ENCODE data around the gene ZNF687. TPM values are rescaled to one million over a fixed set of nuclear protein-coding genes. Genes with fewer than 3 reads are reported as not detected.

Gene ZNF687
- total and polyA plus RNA-seq, 9 donors, result 8.5 to 14.8 (median 13.6) TPM

- WGBS (ENCODE audit: insufficient coverage), result 84% methylated on average over 6 of the region's 8 CpGs
- Histone ChIP-seq H3K9me3 (replicated peaks; ENCODE audit: control insufficient read depth, low read depth, low read length) (no peaks in the 10 kb centered on the region), H3K4me1 (ENCODE audit: control insufficient read depth, insufficient read depth, low read length) (peaks cover 44% of the 10 kb centered on the region), H3K27ac (ENCODE audit: low read length) (no peak overlapping the region), H3K36me3 (ENCODE audit: control insufficient read depth, insufficient read depth, low read length) (peaks cover 78% of the 10 kb centered on the region), H3K4me3 (ENCODE audit: low read length) (no peak overlapping the region), H3K27me3 (ENCODE audit: control insufficient read depth, insufficient read depth, low read length) (no peaks in the 10 kb centered on the region)
- no peak for DNase-seq
Observed at GRCh38 chr1:151312826-151313225, 30.7 kb downstream of the ZNF687 start.

GRCh38 chr1:151313501-151313900 lies 31.4 kb downstream of the ZNF687 start:
- 83% methylated on average over 1 of the region's 2 CpGs for WGBS (ENCODE audit: insufficient coverage)
- Histone ChIP-seq H3K4me3 (ENCODE audit: low read length) (no peak overlapping the region), H3K27me3 (ENCODE audit: control insufficient read depth, insufficient read depth, low read length) (no peaks in the 10 kb centered on the region), H3K4me1 (ENCODE audit: control insufficient read depth, insufficient read depth, low read length) (peaks cover 44% of the 10 kb centered on the region), H3K9me3 (replicated peaks; ENCODE audit: control insufficient read depth, low read depth, low read length) (no peaks in the 10 kb centered on the region), H3K27ac (ENCODE audit: low read length) (no peak overlapping the region), H3K36me3 (ENCODE audit: control insufficient read depth, insufficient read depth, low read length) (peaks cover 72% of the 10 kb centered on the region)
- DNase-seq, result no peak

GRCh38 chr1:151314137-151314875 lies 32.2 kb downstream of the ZNF687 start:
- WGBS (ENCODE audit: insufficient coverage), result no CpG with 5 or more reads among the region's 3 CpGs
- H3K27me3 ChIP-seq (ENCODE audit: control insufficient read depth, insufficient read depth, low read length), result no peaks in the 10 kb centered on the region
- H3K4me3 ChIP-seq (ENCODE audit: low read length), result no peak overlapping the region
- DNase-seq, result peak; percentile 81
- H3K27ac ChIP-seq (ENCODE audit: low read length), result peak overlapping the region; percentile 59
- H3K4me1 ChIP-seq (ENCODE audit: control insufficient read depth, insufficient read depth, low read length), result peaks cover 41% of the 10 kb centered on the region
- H3K9me3 ChIP-seq (replicated peaks; ENCODE audit: control insufficient read depth, low read depth, low read length), result no peaks in the 10 kb centered on the region
- peaks cover 74% of the 10 kb centered on the region for H3K36me3 ChIP-seq (ENCODE audit: control insufficient read depth, insufficient read depth, low read length)

DNA sequence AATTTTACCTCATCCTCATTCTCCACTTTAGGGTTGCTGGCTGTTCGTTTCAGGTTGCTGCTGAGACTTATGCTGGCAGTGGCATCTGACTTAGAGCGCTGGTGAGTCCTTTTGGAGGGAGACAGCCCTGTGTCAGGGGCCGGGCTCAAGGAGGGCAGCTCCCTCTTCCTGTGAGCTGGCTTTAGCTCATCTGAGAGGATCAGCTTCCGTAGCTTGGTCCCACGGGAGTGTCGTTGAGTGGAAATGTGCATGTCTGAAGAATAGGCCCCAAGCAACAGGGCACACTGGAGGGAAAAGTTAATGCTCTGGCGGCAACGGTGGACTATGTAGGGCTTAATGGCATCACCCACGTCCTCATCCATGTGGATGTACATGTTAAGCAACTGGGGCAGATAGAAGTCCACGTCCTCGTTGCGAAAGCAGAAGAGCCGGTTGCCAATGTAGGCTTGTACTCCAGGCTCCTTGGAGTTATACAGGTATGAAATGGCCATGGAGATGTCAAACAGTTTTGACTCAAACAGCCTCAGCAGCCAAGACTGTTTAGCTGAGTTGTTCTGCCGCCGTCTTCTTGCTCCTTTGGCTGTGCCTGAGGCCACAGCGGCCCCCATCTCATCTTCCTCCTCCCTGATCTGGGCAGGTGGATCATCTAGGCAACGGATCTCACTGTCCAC lies 33.6 kb downstream of the ZNF687 start:
- Histone ChIP-seq H3K27ac (ENCODE audit: low read length) (no peak overlapping the region), H3K27me3 (ENCODE audit: control insufficient read depth, insufficient read depth, low read length) (no peaks in the 10 kb centered on the region), H3K4me3 (ENCODE audit: low read length) (no peak overlapping the region), H3K9me3 (replicated peaks; ENCODE audit: control insufficient read depth, low read depth, low read length) (no peaks in the 10 kb centered on the region), H3K36me3 (ENCODE audit: control insufficient read depth, insufficient read depth, low read length) (peaks cover 75% of the 10 kb centered on the region), H3K4me1 (ENCODE audit: control insufficient read depth, insufficient read depth, low read length) (peaks cover 27% of the 10 kb centered on the region)
- no peak for DNase-seq
- 87% methylated on average over 16 of the region's 17 CpGs for WGBS (ENCODE audit: insufficient coverage)

GRCh38 chr1:151318975-151319374 lies 36.9 kb downstream of the ZNF687 start:
- no peak for DNase-seq
- H3K27ac ChIP-seq (ENCODE audit: low read length), result no peak overlapping the region
- no peaks in the 10 kb centered on the region for H3K9me3 ChIP-seq (replicated peaks; ENCODE audit: control insufficient read depth, low read depth, low read length)
- peaks cover 8% of the 10 kb centered on the region for H3K4me1 ChIP-seq (ENCODE audit: control insufficient read depth, insufficient read depth, low read length)
- peaks cover 68% of the 10 kb centered on the region for H3K36me3 ChIP-seq (ENCODE audit: control insufficient read depth, insufficient read depth, low read length)
- no CpG with 5 or more reads among the region's 3 CpGs for WGBS (ENCODE audit: insufficient coverage)
- H3K27me3 ChIP-seq (ENCODE audit: control insufficient read depth, insufficient read depth, low read length), result no peaks in the 10 kb centered on the region
- no peak overlapping the region for H3K4me3 ChIP-seq (ENCODE audit: low read length)

GRCh38 chr1:151324390-151324930 lies 42.4 kb downstream of the ZNF687 start:
- H3K4me1 ChIP-seq (ENCODE audit: control insufficient read depth, insufficient read depth, low read length), result peaks cover 23% of the 10 kb centered on the region
- H3K27ac ChIP-seq (ENCODE audit: low read length), result no peak overlapping the region
- no peaks in the 10 kb centered on the region for H3K9me3 ChIP-seq (replicated peaks; ENCODE audit: control insufficient read depth, low read depth, low read length)
- no peak for DNase-seq
- H3K36me3 ChIP-seq (ENCODE audit: control insufficient read depth, insufficient read depth, low read length), result peaks cover 46% of the 10 kb centered on the region
- H3K4me3 ChIP-seq (ENCODE audit: low read length), result no peak overlapping the region
- WGBS (ENCODE audit: insufficient coverage), result 100% methylated on average over 2 of the region's 4 CpGs
- H3K27me3 ChIP-seq (ENCODE audit: control insufficient read depth, insufficient read depth, low read length), result no peaks in the 10 kb centered on the region

DNA sequence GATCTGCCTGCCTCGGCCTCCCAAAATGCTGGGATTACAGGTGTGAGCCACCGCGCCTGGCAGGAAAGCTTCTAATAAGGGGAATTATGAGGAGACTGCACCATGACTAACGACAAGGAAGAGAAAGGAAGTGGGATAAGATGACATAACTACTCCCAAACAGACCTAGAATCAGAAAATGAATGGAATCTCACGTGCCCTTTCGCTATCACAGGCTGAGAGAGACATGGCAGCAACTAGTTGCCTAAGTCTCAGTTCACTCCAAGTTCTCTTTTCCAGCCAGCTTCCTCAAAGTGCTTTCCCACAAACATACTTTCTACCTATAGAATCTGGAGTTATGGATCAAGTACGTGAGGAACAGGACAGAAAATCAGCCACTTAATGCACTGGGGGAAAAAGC lies 43.1 kb downstream of the ZNF687 start:
- Histone ChIP-seq H3K27ac (ENCODE audit: low read length) (no peak overlapping the region), H3K4me3 (ENCODE audit: low read length) (no peak overlapping the region), H3K9me3 (replicated peaks; ENCODE audit: control insufficient read depth, low read depth, low read length) (no peaks in the 10 kb centered on the region), H3K36me3 (ENCODE audit: control insufficient read depth, insufficient read depth, low read length) (peaks cover 40% of the 10 kb centered on the region), H3K27me3 (ENCODE audit: control insufficient read depth, insufficient read depth, low read length) (no peaks in the 10 kb centered on the region), H3K4me1 (ENCODE audit: control insufficient read depth, insufficient read depth, low read length) (peaks cover 23% of the 10 kb centered on the region)
- no peak for DNase-seq
- WGBS (ENCODE audit: insufficient coverage), result 77% methylated on average over 3 of the region's 7 CpGs

GRCh38 chr1:151325646-151326429 lies 43.7 kb downstream of the ZNF687 start:
- DNase-seq, result peak; percentile 23
- no peaks in the 10 kb centered on the region for H3K27me3 ChIP-seq (ENCODE audit: control insufficient read depth, insufficient read depth, low read length)
- peaks cover 34% of the 10 kb centered on the region for H3K36me3 ChIP-seq (ENCODE audit: control insufficient read depth, insufficient read depth, low read length)
- peak overlapping the region; percentile 87 for H3K4me3 ChIP-seq (ENCODE audit: low read length)
- no peaks in the 10 kb centered on the region for H3K9me3 ChIP-seq (replicated peaks; ENCODE audit: control insufficient read depth, low read depth, low read length)
- 49% methylated on average over 3 of the region's 5 CpGs for WGBS (ENCODE audit: insufficient coverage)
- peak overlapping the region; percentile 98 for H3K27ac ChIP-seq (ENCODE audit: low read length)
- peaks cover 23% of the 10 kb centered on the region for H3K4me1 ChIP-seq (ENCODE audit: control insufficient read depth, insufficient read depth, low read length)

DNA sequence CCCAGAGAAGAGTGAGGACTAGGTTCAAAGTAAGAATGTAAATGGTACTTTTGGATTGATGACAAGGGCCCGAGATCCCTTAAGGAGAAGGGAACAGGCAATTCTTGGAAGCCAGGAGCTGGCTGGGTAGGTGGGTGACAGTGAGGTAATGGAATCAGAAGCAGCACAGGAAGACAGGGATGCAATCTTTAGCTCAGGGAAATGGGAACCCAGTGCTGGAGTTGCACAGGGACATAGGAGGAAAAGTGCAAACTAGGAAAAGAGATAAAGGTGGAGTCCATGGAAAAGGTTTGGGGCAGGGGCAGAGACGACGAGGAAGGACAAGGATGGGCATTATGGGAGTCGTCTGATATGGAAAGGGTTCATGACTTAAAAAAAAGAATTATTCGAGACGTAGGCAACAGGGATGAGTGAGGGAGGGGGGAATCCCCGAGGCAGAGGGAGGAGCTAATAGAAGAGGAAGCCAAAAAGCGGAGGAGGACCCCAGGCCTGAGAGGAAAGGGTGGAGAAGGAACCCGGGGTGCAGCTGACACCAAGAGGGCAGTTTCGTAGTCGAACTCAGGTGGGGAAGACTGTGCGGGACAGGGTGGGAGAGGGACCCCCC lies 44.6 kb downstream of the ZNF687 start:
- Histone ChIP-seq H3K9me3 (replicated peaks; ENCODE audit: control insufficient read depth, low read depth, low read length) (no peaks in the 10 kb centered on the region), H3K4me3 (ENCODE audit: low read length) (peak overlapping the region; percentile 87), H3K27me3 (ENCODE audit: control insufficient read depth, insufficient read depth, low read length) (no peaks in the 10 kb centered on the region), H3K27ac (ENCODE audit: low read length) (peak overlapping the region; percentile 98), H3K36me3 (ENCODE audit: control insufficient read depth, insufficient read depth, low read length) (peaks cover 29% of the 10 kb centered on the region), H3K4me1 (ENCODE audit: control insufficient read depth, insufficient read depth, low read length) (peaks cover 23% of the 10 kb centered on the region)
- 3% methylated on average over 8 of the region's 12 CpGs for WGBS (ENCODE audit: insufficient coverage)
- DNase-seq, result peak; percentile 86
